GM19240 (cell line): ENCODE measurements around the gene TRMT1.

ENCODE experiments used
- DNase-seq: peaks from one replicate; pipeline ENCODE4 v3.0.0; 2011; ENCODE audit warnings: low spot score; ENCODE audit not compliant: insufficient read length

Gene TRMT1

GRCh38 chr19:13055213-13056051 is 61.1 kb downstream of the TRMT1 start:
- DNase-seq = no peak
